Heart left ventricle (tissue), 13 donors: ENCODE measurements around the gene TTC34.
"Not testable (repeated sequence)": the region's sequence is repeated elsewhere in the genome, so short reads cannot be mapped to it uniquely, and the experiment has no call there.

ENCODE experiments used
- POLR2A ChIP-seq, 2 donors: fragments of 450-650 bp; IDR thresholded peaks; one replicate each; pipeline ENCODE4 v1.6.1; 2017; ENCODE audit warnings: antibody characterized with exemption in 2 of 2, mild to moderate bottlenecking in 2 of 2, moderate library complexity in 2 of 2
- TF ChIP-seq, protein P1 (sequence below), 12 donors: fragments of 200-600 bp; sonication (generic) in 4 of 12; IDR thresholded peaks; one replicate each; pipeline versions ENCODE4 v1.5.0 to v1.8.0; 2018 to 2022; ENCODE audit warnings: antibody characterized with exemption in 12 of 12, mild to moderate bottlenecking in 5 of 12
- donor health status: ischemic (EF 13 %, LVEDD 7.1; RV severe dilation, severe dysfunction).
- donor health status: DM: no; HTN: yes; CAD: no.
- donor health status: DM: no; HTN: no; CAD: no.
- donor health status: ischemic (EF 25% LVEDD 6.9; RV normal size, moderate dysfunction).
- donor health status: ischemic (EF 25% LVEDD 5.7; RV mildly dilated, moderate dysfunction).
- donor health status: ischemic (EF 35%, LVEDD 5.7; RV mildly dilated, moderate dysfunction).
- donor health status: nonischemic (EF 11% LVEDD 7.7; RV severe dilation, severe dysfunction).
- donor health status: DM: yes; HTN: yes; CAD: no.
- donor health status: PGD.
- donor health status: ischemic (EF 29% LVEDD 5.4; RV normal size, mild dysfunction).
- donor health status: nonischemic (EF 23%, LVEDD 6.1; RV moderate dilation, normal function).

DNA sequence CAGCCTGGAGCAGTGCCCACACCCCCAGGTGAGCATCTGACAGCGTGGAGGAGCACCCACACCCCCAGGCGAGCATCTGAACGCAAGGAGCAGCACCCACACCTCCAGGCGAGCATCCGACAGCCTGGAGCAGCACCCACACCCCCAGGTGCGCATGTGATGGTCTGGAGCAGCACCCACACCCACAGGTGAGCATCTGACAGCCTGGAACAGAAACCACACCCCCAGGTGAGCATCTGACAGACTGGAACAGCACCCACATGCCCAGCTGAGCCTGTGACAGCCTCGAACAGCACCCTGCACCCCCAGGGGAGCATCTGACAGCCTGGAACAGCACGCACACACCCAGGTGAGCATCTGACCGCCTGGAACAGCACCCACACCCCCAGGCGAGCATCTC is 46.9 kb downstream of the TTC34 start:
- TF ChIP-seq, protein P1, sequence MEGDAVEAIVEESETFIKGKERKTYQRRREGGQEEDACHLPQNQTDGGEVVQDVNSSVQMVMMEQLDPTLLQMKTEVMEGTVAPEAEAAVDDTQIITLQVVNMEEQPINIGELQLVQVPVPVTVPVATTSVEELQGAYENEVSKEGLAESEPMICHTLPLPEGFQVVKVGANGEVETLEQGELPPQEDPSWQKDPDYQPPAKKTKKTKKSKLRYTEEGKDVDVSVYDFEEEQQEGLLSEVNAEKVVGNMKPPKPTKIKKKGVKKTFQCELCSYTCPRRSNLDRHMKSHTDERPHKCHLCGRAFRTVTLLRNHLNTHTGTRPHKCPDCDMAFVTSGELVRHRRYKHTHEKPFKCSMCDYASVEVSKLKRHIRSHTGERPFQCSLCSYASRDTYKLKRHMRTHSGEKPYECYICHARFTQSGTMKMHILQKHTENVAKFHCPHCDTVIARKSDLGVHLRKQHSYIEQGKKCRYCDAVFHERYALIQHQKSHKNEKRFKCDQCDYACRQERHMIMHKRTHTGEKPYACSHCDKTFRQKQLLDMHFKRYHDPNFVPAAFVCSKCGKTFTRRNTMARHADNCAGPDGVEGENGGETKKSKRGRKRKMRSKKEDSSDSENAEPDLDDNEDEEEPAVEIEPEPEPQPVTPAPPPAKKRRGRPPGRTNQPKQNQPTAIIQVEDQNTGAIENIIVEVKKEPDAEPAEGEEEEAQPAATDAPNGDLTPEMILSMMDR (IDR thresholded peaks at IDR 0.05): not testable (repeated sequence)
- TF ChIP-seq POLR2A (IDR thresholded peaks at IDR 0.05): not testable (repeated sequence)
